Stimulated activated CD8-positive, alpha-beta memory T cell treated with anti-CD3 and anti-CD28 coated beads, Interleukin-7, amount 100 ng/mL, for 24 hours (primary cell): ENCODE results near the gene KLHL30.

Source experiments
- DNase-seq: peaks from one replicate; pipeline ENCODE4 v3.0.0-alpha.2; 2020; ENCODE audit warnings: low read depth

KLHL30 gene

GRCh38 chr2:238138331-238139195 lies at the start of gene KLHL30:
KLHL30 (plus strand) TSS chr2:238138668; CDS start chr2:238140755, 2,087 bp downstream.
- no peak for DNase-seq

GRCh38 chr2:238090887-238091286 lies 47.6 kb upstream of the KLHL30 start:
- DNase-seq, result no peak

- DNase-seq, result no peak
Observed at GRCh38 chr2:238091436-238092060, 46.9 kb upstream of the KLHL30 start.

GRCh38 chr2:238092486-238093035 lies 45.9 kb upstream of the KLHL30 start:
- DNase-seq, result no peak

GRCh38 chr2:238093181-238094140 lies 45.0 kb upstream of the KLHL30 start:
- no peak for DNase-seq

GRCh38 chr2:238094438-238095022 lies 43.9 kb upstream of the KLHL30 start:
- DNase-seq, result no peak

GRCh38 chr2:238095143-238095542 lies 43.3 kb upstream of the KLHL30 start:
- no peak for DNase-seq

- DNase-seq, result no peak
Observed at GRCh38 chr2:238096311-238097011, 42.0 kb upstream of the KLHL30 start.

- DNase-seq, result no peak
Observed at GRCh38 chr2:238097201-238097987, 41.1 kb upstream of the KLHL30 start.

GRCh38 chr2:238097988-238098871 lies 40.2 kb upstream of the KLHL30 start:
- no peak for DNase-seq

GRCh38 chr2:238098901-238099713 lies 39.4 kb upstream of the KLHL30 start:
- no peak for DNase-seq

- no peak for DNase-seq
Observed at GRCh38 chr2:238099714-238100048, 38.8 kb upstream of the KLHL30 start.

GRCh38 chr2:238100049-238100820 lies 38.2 kb upstream of the KLHL30 start, which contains the start of gene ESPNL:
ESPNL (plus strand) TSS chr2:238100340; CDS start chr2:238100420, 80 bp downstream.
- DNase-seq, result no peak

- DNase-seq, result no peak
Observed at GRCh38 chr2:238100821-238101771, 37.4 kb upstream of the KLHL30 start.

GRCh38 chr2:238101891-238102841 lies 36.3 kb upstream of the KLHL30 start:
- no peak for DNase-seq
